Measurements from ENCODE around the gene ANK3.

DNA sequence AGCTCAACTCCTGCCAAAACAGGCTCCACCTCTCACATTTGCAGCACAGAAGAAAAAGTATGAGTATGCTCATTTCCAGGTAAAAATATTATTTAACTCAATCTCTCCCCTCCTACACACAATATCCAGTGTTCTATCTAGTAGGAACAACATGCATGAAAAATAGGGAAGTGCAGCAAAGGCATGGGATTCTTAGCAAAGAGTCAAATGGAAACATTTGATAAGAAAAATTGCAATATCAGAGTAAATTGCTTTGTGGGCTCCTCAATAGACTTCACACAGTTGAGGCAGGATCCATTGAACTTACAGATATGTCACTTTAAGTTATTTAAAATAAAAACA, 150.9 kb downstream of the ANK3 start:
- TF ChIP-seq, protein P1, sequence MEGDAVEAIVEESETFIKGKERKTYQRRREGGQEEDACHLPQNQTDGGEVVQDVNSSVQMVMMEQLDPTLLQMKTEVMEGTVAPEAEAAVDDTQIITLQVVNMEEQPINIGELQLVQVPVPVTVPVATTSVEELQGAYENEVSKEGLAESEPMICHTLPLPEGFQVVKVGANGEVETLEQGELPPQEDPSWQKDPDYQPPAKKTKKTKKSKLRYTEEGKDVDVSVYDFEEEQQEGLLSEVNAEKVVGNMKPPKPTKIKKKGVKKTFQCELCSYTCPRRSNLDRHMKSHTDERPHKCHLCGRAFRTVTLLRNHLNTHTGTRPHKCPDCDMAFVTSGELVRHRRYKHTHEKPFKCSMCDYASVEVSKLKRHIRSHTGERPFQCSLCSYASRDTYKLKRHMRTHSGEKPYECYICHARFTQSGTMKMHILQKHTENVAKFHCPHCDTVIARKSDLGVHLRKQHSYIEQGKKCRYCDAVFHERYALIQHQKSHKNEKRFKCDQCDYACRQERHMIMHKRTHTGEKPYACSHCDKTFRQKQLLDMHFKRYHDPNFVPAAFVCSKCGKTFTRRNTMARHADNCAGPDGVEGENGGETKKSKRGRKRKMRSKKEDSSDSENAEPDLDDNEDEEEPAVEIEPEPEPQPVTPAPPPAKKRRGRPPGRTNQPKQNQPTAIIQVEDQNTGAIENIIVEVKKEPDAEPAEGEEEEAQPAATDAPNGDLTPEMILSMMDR (IDR thresholded peaks at IDR 0.05; ENCODE audit: poor library complexity), result no peak
- no peak for TF ChIP-seq EZH2 (IDR thresholded peaks at IDR 0.05; ENCODE audit: borderline replicate concordance)
